Erythroblast (primary cell): Measurements from ENCODE around the gene CPLX3.

Source experiments
- GATA1 ChIP-seq: IDR thresholded peaks from 2 replicates; pipeline ENCODE4 v1.6.1; 2011; ENCODE audit warnings: low read depth, mild to moderate bottlenecking, control low read depth, low read length, moderate library complexity
- POLR2A ChIP-seq: IDR thresholded peaks from 2 replicates; pipeline ENCODE4 v1.6.1; 2011; ENCODE audit warnings: mild to moderate bottlenecking, low read length

GRCh38 chr15:74798388-74799254, 27.8 kb upstream of the CPLX3 start:
- TF ChIP-seq POLR2A (no peak), GATA1 (no peak)
